ENCODE measurements around the gene GRK1. TPM values are rescaled to one million over a fixed set of nuclear protein-coding genes. Genes with fewer than 3 reads are reported as not detected.

The GRK1 gene
- total RNA-seq, 2 experiments from 2014 or later, result 0.19 TPM; not detected in 1

DNA sequence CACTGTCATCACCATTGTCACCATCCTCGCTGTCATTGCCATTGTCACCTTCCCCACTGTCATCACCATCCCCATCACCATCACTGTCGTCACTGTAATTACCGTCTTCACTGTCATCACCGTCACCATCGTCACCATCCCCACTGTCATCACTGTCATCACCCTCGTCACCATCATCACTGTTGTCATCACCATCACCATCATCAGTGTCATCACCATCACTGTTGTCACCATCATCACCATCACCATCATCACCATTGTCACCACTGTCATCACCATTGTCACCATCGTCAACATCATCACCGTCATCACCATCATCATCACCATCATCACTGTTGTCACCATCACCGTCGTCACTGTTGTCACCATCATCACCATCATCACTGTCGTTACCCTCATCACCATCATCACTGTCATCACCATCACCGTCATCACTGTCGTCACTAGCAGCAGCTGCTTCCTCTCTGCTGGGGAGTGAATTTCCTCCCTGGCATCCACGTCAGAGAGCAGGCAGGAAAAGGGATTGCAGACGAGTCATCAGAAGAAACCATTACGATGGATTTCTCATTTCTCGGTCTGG lies 119.3 kb downstream of the GRK1 start:
- ChIA-PET CTCF (no interaction called here), POLR2A (no interaction called here)

Other genes with a start within 250 kb of the GRK1 start
- gene ADPRHL1, start 213.7 kb upstream of the GRK1 start, total RNA-seq, result under 1 TPM; 0.57 to 0.65 TPM
- 10 to 100 TPM; 13.5 to 17.3 TPM for gene DCUN1D2, start 176.5 kb upstream of the GRK1 start, total RNA-seq
- 100 to 1,000 TPM; 200 to 206 TPM for gene TFDP1, start 82.5 kb upstream of the GRK1 start, total RNA-seq
- not detected for gene ATP4B, start 9.0 kb upstream of the GRK1 start, total RNA-seq
- under 1 TPM; 0.73 to 0.80 TPM for gene TMEM255B, start 92.0 kb downstream of the GRK1 start, total RNA-seq
- gene GAS6, start 196.9 kb downstream of the GRK1 start, total RNA-seq, result under 1 TPM in 1 of 2 experiments, not detected in 1; 0.17 TPM